Activated naive CD8-positive, alpha-beta T cell treated with anti-CD3 and anti-CD28 coated beads, Interleukin-2, amount 50 U/mL, for 24 hours (primary cell): ENCODE data around the gene SNCA.

Source experiments
- ATAC-seq: fragments of 150-1000 bp; cut with Tn5 transposase; one replicate; pipeline ENCODE4 v1.10.0; 2021
- DNase-seq: peaks from one replicate; pipeline ENCODE4 v3.0.0; 2021
- H3K27ac Mint-ChIP-seq: one replicate; pipeline ENCODE4 v1.8.0; 2021; ENCODE audit warnings: mild to moderate bottlenecking, mixed read lengths
- H3K27me3 Mint-ChIP-seq: one replicate; pipeline ENCODE4 v1.8.0; 2021; ENCODE audit warnings: mixed read lengths
- H3K36me3 Mint-ChIP-seq: one replicate; pipeline ENCODE4 v1.8.0; 2021; ENCODE audit warnings: low read depth, mixed read lengths
- H3K4me1 Mint-ChIP-seq: one replicate; pipeline ENCODE4 v1.8.0; 2021; ENCODE audit warnings: mixed read lengths
- H3K4me3 Mint-ChIP-seq: one replicate; pipeline ENCODE4 v1.8.0; 2021; ENCODE audit warnings: mild to moderate bottlenecking, moderate library complexity, mixed read lengths
- H3K9me3 Mint-ChIP-seq: one replicate; pipeline ENCODE4 v1.8.0; 2021; ENCODE audit warnings: mixed read lengths

The SNCA gene

GRCh38 chr4:89722517-89722916 is 114.4 kb downstream of the SNCA start:
- H3K27me3 Mint-ChIP-seq: peaks cover 3% of the 10 kb centered on the region
- no peak overlapping the region for H3K27ac Mint-ChIP-seq
- ATAC-seq (no peak), DNase-seq (no peak)
- no peaks in the 10 kb centered on the region for H3K36me3 Mint-ChIP-seq
- H3K9me3 Mint-ChIP-seq: no peaks in the 10 kb centered on the region
- no peaks in the 10 kb centered on the region for H3K4me1 Mint-ChIP-seq
- no peak overlapping the region for H3K4me3 Mint-ChIP-seq

- H3K4me1 Mint-ChIP-seq: no peaks in the 10 kb centered on the region
Measured at GRCh38 chr4:89720981-89721380, 116.0 kb downstream of the SNCA start.

GRCh38 chr4:89719536-89720090 is 117.3 kb downstream of the SNCA start:
- H3K36me3 Mint-ChIP-seq: no peaks in the 10 kb centered on the region
- H3K4me1 Mint-ChIP-seq: no peaks in the 10 kb centered on the region
- H3K4me3 Mint-ChIP-seq: no peak overlapping the region
- H3K9me3 Mint-ChIP-seq: no peaks in the 10 kb centered on the region
- no peak overlapping the region for H3K27ac Mint-ChIP-seq
- ATAC-seq: no peak
- H3K27me3 Mint-ChIP-seq: peaks cover 2% of the 10 kb centered on the region
- DNase-seq: no peak

More at GRCh38 chr4:89720981-89721380, 116.0 kb downstream of the SNCA start:
- Mint-ChIP-seq H3K9me3 (no peaks in the 10 kb centered on the region), H3K27me3 (peaks cover 3% of the 10 kb centered on the region), H3K27ac (no peak overlapping the region), H3K4me3 (no peak overlapping the region), H3K36me3 (no peaks in the 10 kb centered on the region)
- DNase-seq (no peak), ATAC-seq (no peak)

- DNase-seq: no peak
- no peaks in the 10 kb centered on the region for H3K4me1 Mint-ChIP-seq
Measured at GRCh38 chr4:89716893-89717292, 120.1 kb downstream of the SNCA start.

GRCh38 chr4:89715631-89716030 is 121.3 kb downstream of the SNCA start:
- Mint-ChIP-seq H3K27me3 (no peaks in the 10 kb centered on the region), H3K9me3 (no peaks in the 10 kb centered on the region), H3K4me3 (no peak overlapping the region), H3K4me1 (no peaks in the 10 kb centered on the region), H3K36me3 (no peaks in the 10 kb centered on the region), H3K27ac (no peak overlapping the region)
- ATAC-seq: no peak
- no peak for DNase-seq

More at GRCh38 chr4:89716893-89717292, 120.1 kb downstream of the SNCA start:
- no peak for ATAC-seq
- no peak overlapping the region for H3K27ac Mint-ChIP-seq
- H3K27me3 Mint-ChIP-seq: no peaks in the 10 kb centered on the region
- no peaks in the 10 kb centered on the region for H3K36me3 Mint-ChIP-seq
- no peak overlapping the region for H3K4me3 Mint-ChIP-seq
- H3K9me3 Mint-ChIP-seq: no peaks in the 10 kb centered on the region

DNA sequence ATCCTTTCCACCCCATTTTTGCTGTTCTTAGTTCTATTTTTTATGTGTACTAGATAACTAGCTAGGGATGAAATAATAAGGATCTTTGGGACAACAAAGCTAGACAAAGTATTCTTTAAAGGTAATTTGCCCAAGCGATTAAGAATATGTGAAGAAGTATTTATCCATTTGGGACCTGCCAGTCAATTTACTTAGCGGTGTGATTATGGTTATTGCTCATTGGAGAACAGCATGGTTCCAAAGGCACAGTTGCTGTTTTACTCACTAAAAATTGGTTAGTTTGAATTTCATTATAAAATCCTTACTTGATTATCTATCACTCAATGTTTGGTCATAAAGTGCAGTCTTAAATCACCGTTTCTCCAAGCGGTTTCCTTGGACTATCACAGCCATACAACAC is 124.1 kb downstream of the SNCA start:
- no peak overlapping the region for H3K4me3 Mint-ChIP-seq
- no peak for ATAC-seq
- H3K36me3 Mint-ChIP-seq: no peaks in the 10 kb centered on the region
- H3K27ac Mint-ChIP-seq: no peak overlapping the region
- H3K27me3 Mint-ChIP-seq: no peaks in the 10 kb centered on the region
- H3K4me1 Mint-ChIP-seq: no peaks in the 10 kb centered on the region
- H3K9me3 Mint-ChIP-seq: no peaks in the 10 kb centered on the region
- no peak for DNase-seq

DNA sequence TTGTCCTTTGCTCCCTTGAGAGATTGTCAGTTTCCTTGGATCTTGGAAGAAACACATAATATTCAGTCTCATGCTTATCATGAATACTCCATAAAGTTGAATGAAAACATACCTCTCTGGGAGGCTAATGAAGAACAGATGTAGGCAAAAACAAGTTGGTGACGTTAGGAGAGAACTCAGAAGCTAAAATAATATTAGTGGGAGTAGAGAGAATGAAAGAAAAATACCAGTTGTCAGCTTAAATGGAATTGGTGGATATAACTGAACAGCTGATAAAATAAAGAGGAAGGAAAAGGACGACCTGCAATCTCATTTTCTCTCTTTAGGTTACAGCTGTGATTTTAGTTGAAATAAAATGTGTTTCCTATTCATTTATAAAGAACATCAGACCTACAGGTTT is 124.8 kb downstream of the SNCA start:
- Mint-ChIP-seq H3K27ac (no peak overlapping the region), H3K36me3 (no peaks in the 10 kb centered on the region), H3K4me3 (no peak overlapping the region), H3K4me1 (no peaks in the 10 kb centered on the region), H3K27me3 (no peaks in the 10 kb centered on the region), H3K9me3 (no peaks in the 10 kb centered on the region)
- DNase-seq: no peak
- ATAC-seq: no peak

- Mint-ChIP-seq H3K27ac (no peak overlapping the region), H3K4me3 (no peak overlapping the region), H3K27me3 (no peaks in the 10 kb centered on the region), H3K4me1 (no peaks in the 10 kb centered on the region), H3K9me3 (no peaks in the 10 kb centered on the region), H3K36me3 (no peaks in the 10 kb centered on the region)
- DNase-seq (no peak), ATAC-seq (no peak)
Measured at GRCh38 chr4:89708903-89709421, 128.0 kb downstream of the SNCA start.

GRCh38 chr4:89707467-89707866 is 129.5 kb downstream of the SNCA start:
- H3K36me3 Mint-ChIP-seq: no peaks in the 10 kb centered on the region
- H3K27me3 Mint-ChIP-seq: no peaks in the 10 kb centered on the region
- no peak for ATAC-seq
- H3K9me3 Mint-ChIP-seq: no peaks in the 10 kb centered on the region
- H3K4me3 Mint-ChIP-seq: no peak overlapping the region
- H3K27ac Mint-ChIP-seq: no peak overlapping the region
- no peak for DNase-seq
- H3K4me1 Mint-ChIP-seq: no peaks in the 10 kb centered on the region

DNA sequence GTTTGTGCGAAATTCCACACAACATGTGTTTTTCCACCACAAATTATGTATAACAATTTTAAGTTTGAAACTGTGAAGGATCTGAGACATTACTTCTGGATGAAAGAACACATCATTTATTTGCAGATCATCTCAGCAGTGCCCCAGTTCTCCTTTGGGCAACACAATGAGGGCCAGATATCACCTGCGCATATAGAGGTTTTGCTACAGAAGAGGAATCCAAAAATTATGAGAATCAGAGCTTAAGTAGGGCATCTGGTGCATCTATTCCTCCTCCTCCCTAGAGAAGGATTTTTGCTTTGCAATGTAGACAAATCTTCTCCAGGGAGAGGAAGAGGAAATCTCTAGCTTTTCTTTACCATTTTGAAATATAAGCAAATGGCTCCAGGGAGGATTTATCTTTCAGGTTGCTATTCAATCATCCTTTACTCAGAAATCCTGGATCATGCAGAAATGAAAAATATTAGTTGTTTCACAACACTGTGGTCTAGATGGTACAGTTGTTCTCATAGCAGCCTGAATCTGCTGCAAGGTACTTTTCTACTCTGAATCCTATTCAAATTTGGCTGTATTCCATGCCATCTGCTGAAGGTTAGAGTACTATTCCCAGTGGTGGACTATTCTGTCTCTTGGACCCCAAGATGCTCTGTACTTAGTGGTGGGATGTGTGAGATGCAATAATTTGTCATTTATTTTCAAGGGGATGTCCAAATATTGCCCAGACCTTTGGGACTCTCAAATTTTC is 132.1 kb downstream of the SNCA start:
- Mint-ChIP-seq H3K36me3 (no peaks in the 10 kb centered on the region), H3K27me3 (peaks cover 2% of the 10 kb centered on the region), H3K4me1 (no peaks in the 10 kb centered on the region), H3K9me3 (no peaks in the 10 kb centered on the region), H3K4me3 (no peak overlapping the region), H3K27ac (no peak overlapping the region)
- DNase-seq: no peak
- no peak for ATAC-seq

DNA sequence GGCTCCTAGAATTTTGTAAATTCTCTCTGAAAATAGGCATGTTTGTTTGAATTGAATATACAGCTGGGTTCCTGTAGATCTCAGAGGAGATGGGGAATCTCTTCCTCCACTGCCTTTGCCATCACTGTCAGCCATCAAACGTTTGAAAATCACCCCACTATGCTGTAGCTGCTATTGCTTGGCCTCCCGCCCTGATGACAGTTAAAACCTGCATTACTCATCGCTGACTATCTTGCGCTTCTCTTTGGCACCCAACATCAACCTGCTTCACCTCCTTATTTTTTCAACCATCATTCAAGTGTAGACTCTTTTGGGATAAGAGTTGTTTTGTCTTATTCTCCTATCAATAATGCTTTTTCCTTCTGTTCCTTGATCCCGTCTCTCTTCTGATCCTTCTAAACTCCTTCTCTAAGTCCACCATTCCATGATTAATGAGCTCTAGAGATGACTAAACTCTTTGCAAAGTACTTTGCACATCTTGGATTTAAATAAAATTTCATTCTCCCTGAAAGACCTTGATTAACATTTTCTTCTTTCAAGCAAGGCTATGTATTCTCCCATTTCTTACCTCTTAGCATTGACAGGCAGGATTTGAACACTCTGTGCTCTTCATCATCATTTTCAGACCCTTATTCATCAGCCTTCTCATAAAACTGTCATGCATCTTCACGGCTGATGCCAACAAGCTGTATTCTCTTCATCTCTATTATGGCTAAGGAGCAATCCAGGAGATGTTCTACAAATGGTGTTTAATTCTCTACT is 133.0 kb downstream of the SNCA start:
- Mint-ChIP-seq H3K4me3 (no peak overlapping the region), H3K4me1 (no peaks in the 10 kb centered on the region), H3K36me3 (no peaks in the 10 kb centered on the region), H3K27ac (no peak overlapping the region), H3K27me3 (peaks cover 2% of the 10 kb centered on the region), H3K9me3 (no peaks in the 10 kb centered on the region)
- ATAC-seq: no peak
- no peak for DNase-seq

DNA sequence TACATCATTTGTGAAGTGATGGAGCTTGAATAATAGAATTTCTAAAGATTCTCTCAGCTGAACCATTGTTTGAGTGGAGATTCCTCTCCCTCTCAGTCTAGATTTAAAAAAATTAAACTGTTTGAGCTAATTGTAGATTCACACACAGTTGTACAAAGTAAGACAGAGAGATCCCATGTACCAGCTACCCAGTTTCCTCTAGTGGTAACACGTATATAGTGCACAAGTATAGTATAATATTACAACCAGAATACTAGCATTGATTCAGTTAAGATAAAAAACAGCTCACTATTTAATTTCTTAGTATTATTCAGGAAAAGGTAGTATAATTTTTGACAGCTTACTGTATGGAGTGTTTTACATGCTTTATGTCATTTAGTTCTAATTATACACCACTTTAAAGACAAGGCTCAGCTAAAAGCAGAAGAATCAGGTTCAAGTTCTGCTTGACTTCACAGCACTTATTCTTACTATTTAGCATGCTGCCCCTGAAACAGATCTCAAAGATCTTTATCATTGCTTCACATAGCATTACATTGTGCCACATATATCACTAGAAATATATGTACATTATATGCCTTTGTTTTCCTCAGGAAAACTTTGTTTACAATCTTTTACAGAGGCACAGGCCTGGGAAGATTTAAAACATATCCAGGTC is 136.1 kb downstream of the SNCA start:
- Mint-ChIP-seq H3K4me1 (no peaks in the 10 kb centered on the region), H3K27ac (no peak overlapping the region), H3K4me3 (no peak overlapping the region), H3K36me3 (no peaks in the 10 kb centered on the region), H3K27me3 (peaks cover 2% of the 10 kb centered on the region), H3K9me3 (no peaks in the 10 kb centered on the region)
- ATAC-seq (no peak), DNase-seq (no peak)

DNA sequence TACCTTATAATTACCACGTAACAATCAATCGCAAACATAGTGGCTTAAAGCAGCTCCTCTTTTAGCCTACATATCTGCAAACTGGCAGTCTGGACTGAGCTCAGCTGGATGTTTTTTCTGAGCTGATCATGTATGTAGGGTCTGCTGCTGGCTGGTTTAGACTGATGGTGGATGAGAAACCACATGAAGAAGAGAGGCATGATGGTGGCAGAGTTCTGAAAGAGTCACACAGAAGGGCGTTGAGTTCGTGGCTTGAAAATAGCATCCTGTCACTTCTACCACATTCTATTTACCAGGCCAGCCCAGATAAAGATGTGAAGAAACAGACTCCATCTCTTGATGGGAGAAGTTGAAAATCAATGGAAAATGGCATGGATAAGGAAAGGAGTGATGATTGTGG is 151.3 kb downstream of the SNCA start:
- no peaks in the 10 kb centered on the region for H3K36me3 Mint-ChIP-seq
- H3K4me3 Mint-ChIP-seq: no peak overlapping the region
- peaks cover 11% of the 10 kb centered on the region for H3K27me3 Mint-ChIP-seq
- ATAC-seq (no peak), DNase-seq (no peak)
- no peaks in the 10 kb centered on the region for H3K4me1 Mint-ChIP-seq
- peaks cover 5% of the 10 kb centered on the region for H3K9me3 Mint-ChIP-seq
- no peak overlapping the region for H3K27ac Mint-ChIP-seq

DNA sequence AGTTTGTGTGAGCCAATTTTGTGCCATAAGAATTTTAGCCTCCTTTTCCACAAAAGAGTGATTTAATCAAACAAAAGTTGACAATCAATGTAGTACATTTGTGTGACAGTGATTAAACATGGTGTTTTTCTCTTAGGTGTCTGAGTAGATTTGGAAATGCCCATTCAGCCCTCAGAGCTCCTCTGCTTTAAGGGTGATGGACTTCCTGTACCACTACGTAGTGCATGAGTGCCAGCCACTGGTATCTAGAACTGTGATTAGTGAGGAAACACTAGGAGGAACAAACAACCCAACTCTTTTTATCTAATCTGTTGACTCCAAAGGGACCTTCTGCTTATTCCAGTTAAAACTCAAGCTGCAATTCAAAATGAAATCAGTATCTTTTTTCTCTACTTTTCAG is 151.7 kb downstream of the SNCA start:
- H3K36me3 Mint-ChIP-seq: no peaks in the 10 kb centered on the region
- DNase-seq: no peak
- H3K4me3 Mint-ChIP-seq: no peak overlapping the region
- H3K9me3 Mint-ChIP-seq: peaks cover 5% of the 10 kb centered on the region
- peaks cover 11% of the 10 kb centered on the region for H3K27me3 Mint-ChIP-seq
- no peaks in the 10 kb centered on the region for H3K4me1 Mint-ChIP-seq
- H3K27ac Mint-ChIP-seq: no peak overlapping the region
- ATAC-seq: no peak
